NCI-H2029 (cell line): ENCODE data around the gene LRRC4C.

ENCODE experiments used
- DNase-seq: peaks from one replicate; lab custom pipeline; 2025; lab: John Stamatoyannopoulos, UW

Gene LRRC4C

DNA sequence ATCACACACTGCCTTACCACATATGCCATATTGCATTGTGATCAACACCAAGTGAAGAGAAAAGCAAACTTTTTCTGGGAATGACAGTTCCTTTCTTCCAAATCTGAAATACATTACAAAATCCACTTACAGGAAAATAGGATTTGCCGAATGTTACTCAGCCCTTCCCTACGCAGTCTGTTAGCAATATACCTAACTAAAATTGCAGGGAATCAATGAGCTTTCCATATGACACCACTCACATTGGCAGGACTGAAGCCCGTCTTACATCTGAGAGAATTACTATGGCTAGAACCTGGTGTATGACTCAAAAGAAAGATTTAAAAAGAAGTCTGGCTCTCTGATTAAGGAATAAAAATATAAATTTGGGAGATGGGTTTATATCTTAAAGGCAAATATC is 136.0 kb downstream of the LRRC4C start:
- DNase-seq = no peak

DNA sequence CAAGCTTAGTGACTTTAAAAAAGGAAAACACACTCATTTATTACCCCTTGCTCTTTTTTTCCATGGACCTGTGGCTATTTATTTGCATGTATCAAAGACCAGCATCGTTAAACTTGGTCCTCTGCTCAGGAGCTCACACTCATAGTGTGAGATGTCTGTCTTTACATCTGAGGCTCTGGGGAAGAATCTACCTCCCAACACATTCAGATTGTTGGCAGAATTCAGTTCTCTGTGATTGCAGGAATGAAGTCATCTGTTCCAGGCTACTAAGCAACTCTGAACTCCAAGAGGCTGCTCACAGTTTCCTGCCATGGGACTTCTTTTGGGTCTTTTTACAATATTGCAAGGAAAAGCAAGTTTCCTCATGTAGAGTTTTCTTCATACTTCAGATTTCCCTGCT is 138.8 kb downstream of the LRRC4C start:
- DNase-seq = no peak

GRCh38 chr11:41320238-41320637 is 139.2 kb downstream of the LRRC4C start:
- no peak for DNase-seq

- DNase-seq = no peak
Measured at GRCh38 chr11:41319434-41319833, 140.0 kb downstream of the LRRC4C start.

- DNase-seq = no peak
Measured at GRCh38 chr11:41316751-41317150, 142.7 kb downstream of the LRRC4C start.

DNA sequence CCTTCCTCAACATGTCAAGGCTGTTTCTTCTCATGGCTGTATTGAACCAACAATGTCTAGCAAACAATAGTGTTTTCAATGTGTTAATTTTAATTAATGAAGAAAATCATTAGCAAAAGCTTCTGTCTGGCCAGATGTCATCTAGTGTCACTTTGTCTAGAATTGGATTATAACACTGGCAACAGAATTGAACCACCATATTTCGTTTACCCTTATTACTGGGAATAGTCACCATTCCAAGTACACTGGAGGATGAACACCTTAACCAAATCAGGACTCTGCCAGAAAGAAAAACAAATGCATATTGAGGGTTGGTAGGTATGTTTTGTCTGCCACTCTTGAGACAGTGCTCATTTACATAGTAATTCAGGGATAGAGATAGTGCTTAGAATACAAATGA is 146.2 kb downstream of the LRRC4C start:
- DNase-seq = no peak

GRCh38 chr11:41309716-41310115 is 149.7 kb downstream of the LRRC4C start:
- no peak for DNase-seq

GRCh38 chr11:41309111-41309522 is 150.3 kb downstream of the LRRC4C start:
- no peak for DNase-seq

GRCh38 chr11:41308286-41308685 is 151.2 kb downstream of the LRRC4C start:
- no peak for DNase-seq

GRCh38 chr11:41307296-41308080 is 152.0 kb downstream of the LRRC4C start:
- no peak for DNase-seq

- DNase-seq = no peak
Measured at GRCh38 chr11:41306431-41306830, 153.0 kb downstream of the LRRC4C start.

DNA sequence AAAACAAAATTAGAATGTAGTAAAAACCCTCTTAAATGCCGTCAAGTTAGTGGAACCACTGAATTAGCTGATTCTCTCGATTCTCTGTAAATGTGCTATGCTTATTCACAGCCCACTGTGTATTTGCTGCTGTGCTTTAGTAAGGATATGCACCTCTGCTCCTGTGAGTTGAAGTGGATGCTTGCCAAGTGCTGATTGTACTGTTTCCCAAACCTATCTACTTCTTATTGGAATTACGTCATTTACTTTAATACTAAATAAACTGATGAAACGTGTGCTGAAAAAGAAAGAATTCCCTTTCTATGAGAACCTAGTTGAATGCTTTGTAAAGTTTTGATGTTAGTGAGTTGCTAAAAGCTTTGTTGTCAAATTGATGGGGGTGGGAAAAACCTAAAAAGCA is 158.4 kb downstream of the LRRC4C start:
- no peak for DNase-seq

GRCh38 chr11:41289408-41289807 is 170.0 kb downstream of the LRRC4C start:
- DNase-seq = no peak

DNA sequence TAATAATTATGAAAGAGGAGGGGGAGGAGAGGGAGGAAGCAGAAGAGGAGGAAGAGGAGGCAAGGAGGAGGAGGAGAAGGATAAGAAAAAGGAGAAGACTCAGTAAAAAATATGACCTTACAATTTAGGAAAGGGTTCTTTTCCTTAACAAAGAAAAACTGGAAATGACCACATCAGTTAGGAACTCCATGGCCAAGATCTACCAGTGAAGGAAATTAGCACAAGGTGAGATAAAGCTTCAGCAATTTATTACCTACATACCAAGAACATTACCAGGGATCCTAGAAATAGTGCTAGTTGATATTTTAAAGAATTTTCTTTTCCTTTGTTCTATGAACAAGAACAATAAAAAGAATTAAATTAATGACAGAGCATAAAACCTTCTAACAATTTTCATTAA is 172.7 kb downstream of the LRRC4C start:
- no peak for DNase-seq

DNA sequence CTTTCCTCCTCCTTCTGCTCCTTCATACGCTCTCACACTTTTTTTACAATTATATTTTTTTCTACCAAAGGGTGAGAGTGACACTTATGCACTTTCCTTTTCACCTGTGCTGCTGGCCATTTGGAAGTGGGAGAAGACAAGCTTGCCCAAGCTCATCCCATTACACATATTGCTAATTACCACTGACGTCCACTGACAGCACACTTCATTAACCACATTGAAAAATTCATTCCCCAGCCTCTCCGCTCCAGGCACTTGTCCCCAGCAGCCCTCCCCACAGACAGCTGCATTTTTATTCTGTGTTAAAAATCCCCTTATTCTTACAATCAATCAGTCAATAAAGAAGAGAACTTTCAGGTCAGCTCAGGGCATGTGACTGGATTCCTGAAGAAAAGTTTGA is 175.1 kb downstream of the LRRC4C start:
- no peak for DNase-seq

GRCh38 chr11:41283191-41283930 is 176.1 kb downstream of the LRRC4C start:
- DNase-seq = no peak

DNA sequence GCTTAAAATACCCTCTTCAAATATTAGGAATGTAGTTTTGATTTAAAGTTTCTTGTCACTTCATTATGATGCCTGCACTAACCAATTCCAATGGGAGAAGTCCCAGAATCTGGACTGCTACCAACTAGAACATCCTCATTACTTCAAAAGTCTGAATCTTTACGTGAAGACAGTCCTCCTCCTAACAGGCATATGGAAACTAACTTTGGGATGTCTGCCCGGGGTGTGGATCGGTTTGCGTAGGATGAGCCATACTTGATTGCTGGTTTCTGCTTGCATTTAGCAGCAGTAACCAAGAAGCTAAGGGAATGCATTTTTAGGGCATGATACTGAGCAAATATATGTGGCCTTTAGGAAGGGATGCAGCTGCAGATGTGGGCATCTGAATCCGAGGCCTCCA is 177.1 kb downstream of the LRRC4C start:
- DNase-seq = no peak

DNA sequence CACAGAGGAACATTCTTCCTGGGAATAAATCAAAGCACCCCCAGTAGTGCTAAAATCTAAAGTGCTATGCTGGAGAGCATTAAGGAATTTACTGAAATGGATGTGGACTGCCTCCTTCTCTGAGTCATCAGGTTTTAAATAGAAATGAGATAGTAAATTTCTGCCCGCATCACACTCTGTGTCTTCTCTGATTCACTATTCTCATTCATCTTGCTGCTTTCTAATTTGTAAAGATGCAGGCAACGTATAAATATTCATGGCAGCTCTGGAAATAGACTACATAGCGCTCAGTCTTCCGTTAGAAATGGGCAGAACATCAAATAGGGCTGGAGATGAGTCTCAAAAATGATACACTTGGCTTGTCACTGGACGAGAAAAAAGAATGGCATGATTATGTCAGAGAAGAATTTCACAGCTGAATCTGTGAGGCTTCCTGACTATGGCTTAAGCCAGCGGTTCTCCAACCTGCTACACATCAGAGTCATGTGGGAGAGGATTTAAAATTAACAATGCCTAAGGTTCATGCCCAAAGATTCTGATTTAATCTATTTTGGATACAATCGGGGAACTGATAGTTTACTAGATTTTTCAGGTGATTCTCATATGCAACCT is 178.2 kb downstream of the LRRC4C start:
- no peak for DNase-seq

GRCh38 chr11:41274831-41275230 is 184.6 kb downstream of the LRRC4C start:
- no peak for DNase-seq

DNA sequence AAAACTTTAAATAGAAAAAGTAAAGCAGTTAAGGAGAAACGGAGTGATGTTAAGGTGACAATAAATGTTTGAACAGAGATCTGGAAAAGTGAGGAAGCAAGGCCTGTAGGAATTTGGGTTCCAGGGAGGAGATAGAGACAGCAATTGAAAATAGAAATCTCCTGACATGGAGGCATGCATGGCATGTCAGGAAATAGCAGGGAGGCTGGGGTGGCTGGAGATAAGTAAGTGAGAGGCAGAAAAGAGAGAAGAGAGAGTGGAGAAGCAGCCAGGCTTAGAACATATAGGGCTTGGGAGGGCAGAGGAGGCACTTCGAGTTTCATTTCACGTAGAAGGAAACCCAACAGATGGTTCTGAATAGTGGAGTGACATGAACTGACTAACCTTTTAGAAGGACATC is 185.5 kb downstream of the LRRC4C start:
- no peak for DNase-seq

- no peak for DNase-seq
Measured at GRCh38 chr11:41267451-41267850, 192.0 kb downstream of the LRRC4C start.

DNA sequence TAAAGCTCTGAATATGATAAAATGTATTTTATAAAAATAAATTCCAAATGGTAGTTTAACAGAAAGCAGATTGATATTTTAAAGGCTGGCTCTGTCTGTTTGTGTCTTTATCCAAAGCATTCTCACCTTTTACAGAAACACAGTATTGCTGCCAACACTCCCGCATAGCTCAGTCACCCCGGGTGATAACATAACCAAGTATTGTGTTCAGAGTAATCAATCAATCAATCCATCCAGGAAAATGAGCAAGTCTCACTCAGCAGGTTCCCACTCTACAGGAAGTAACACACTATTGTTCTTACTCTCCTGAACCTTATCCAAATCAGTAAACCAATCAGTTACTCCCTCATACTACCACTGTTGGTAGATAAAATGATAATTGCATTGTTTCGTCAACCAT is 203.4 kb downstream of the LRRC4C start:
- no peak for DNase-seq

DNA sequence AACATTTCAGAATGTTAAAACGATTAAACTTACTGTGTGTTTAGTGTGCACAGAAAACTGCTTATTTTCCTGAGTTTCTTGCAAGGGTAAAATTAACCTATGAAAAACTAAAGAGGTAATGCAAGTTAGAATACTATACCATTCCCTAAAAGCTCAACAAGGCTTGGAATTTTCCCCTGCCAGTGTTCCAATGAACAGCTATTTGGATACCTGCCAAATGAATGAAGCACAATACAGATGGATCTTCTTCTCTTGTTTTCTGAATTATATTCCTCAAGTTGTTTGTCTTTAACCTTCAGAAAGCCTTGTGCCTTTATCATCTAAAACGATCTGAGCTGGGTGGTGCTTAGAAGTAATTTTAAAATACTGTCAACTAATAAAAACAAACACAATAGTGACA is 204.5 kb downstream of the LRRC4C start:
- DNase-seq = no peak
